A172 (cell line): ENCODE measurements around the gene OR56A5. TPM values are rescaled to one million over a fixed set of nuclear protein-coding genes. Genes with fewer than 3 reads are reported as not detected.

Experiments
- DNase-seq: peaks from one replicate; pipeline ENCODE4 v3.0.0-alpha.2; 2015; ENCODE audit warnings: low spot score
- total RNA-seq: library from RNA; depleted of rRNA; stranded (reverse); fragments of >200 nt; shearing (Covaris generic); gene quantifications from 2 replicates; pipeline ENCODE4 v1.2.3, GENCODE V29; 2014; rRNA removed

The OR56A5 gene
- total RNA-seq, 1 experiment from 2014 or later = not detected

GRCh38 chr11:5932671-5933070, 35.6 kb downstream of the OR56A5 start:
- no peak for DNase-seq

GRCh38 chr11:5931061-5931460, 37.2 kb downstream of the OR56A5 start:
- no peak for DNase-seq

GRCh38 chr11:5930614-5931013, 37.7 kb downstream of the OR56A5 start:
- DNase-seq = no peak

- no peak for DNase-seq
These were observed 38.5 kb downstream of the OR56A5 start for GRCh38 chr11:5929571-5930368.

- DNase-seq = no peak
These were observed 39.5 kb downstream of the OR56A5 start for GRCh38 chr11:5928811-5929210.

GRCh38 chr11:5928271-5928670, 40.0 kb downstream of the OR56A5 start:
- DNase-seq = no peak

GRCh38 chr11:5923794-5924193, 44.5 kb downstream of the OR56A5 start:
- DNase-seq = peak; percentile 8

- DNase-seq = no peak
These were observed 44.9 kb downstream of the OR56A5 start for GRCh38 chr11:5923427-5923776.

- peak; percentile 86 for DNase-seq
These were observed 45.4 kb downstream of the OR56A5 start for GRCh38 chr11:5922749-5923426.

Other genes with a start within 250 kb of the OR56A5 start
- not detected in 2 replicates for gene OR56B1, start 232.0 kb downstream of the OR56A5 start, total RNA-seq
- not detected in 2 replicates for gene OR52N4, start 214.3 kb downstream of the OR56A5 start, total RNA-seq
- not detected in 2 replicates for gene OR52N5, start 185.1 kb downstream of the OR56A5 start, total RNA-seq
- not detected in 2 replicates for gene OR52N1, start 177.2 kb downstream of the OR56A5 start, total RNA-seq
- not detected in 2 replicates for gene OR52N2, start 159.6 kb downstream of the OR56A5 start, total RNA-seq
- not detected in 2 replicates for gene OR52E6, start 126.6 kb downstream of the OR56A5 start, total RNA-seq
- gene OR52E8, start 110.8 kb downstream of the OR56A5 start, total RNA-seq = not detected in 2 replicates
- gene OR52E4, start 87.9 kb downstream of the OR56A5 start, total RNA-seq = not detected in 2 replicates
- not detected in 2 replicates for gene OR52E5, start 75.3 kb downstream of the OR56A5 start, total RNA-seq
- not detected in 2 replicates for gene OR56A3, start 26.2 kb downstream of the OR56A5 start, total RNA-seq
- gene OR52L1, start 18.5 kb upstream of the OR56A5 start, total RNA-seq = not detected in 2 replicates
- gene OR56A4, start 38.5 kb upstream of the OR56A5 start, total RNA-seq = not detected in 2 replicates
- gene OR56A1, start 62.3 kb upstream of the OR56A5 start, total RNA-seq = not detected in 2 replicates
- not detected in 2 replicates for gene OR56B4, start 139.2 kb upstream of the OR56A5 start, total RNA-seq
- gene OR52B2, start 201.8 kb upstream of the OR56A5 start, total RNA-seq = not detected in 2 replicates
- gene OR52W1, start 230.7 kb upstream of the OR56A5 start, total RNA-seq = not detected in 2 replicates
- gene C11orf42, start 237.1 kb upstream of the OR56A5 start, total RNA-seq = not detected in 2 replicates